A673 (cell line): ENCODE results near the gene MYF5. TPM values are rescaled to one million over a fixed set of nuclear protein-coding genes. Genes with fewer than 3 reads are reported as not detected.

Experiments used
- BruUV-seq: library from RNA; stranded (reverse); fragments of 400-500 nt; replicated peaks from 2 replicates; lab custom pipeline; 2021; lab: Mats Ljungman, UMichigan
- CTCF ChIA-PET: fragments of 300-600 bp; sonication (Branson Sonifier 250); formaldehyde crosslinking; loops from one replicate; lab custom pipeline; 2022; ENCODE audit warnings: antibody characterized with exemption; lab: Charles Lee
- POLR2A ChIA-PET: fragments of 300-600 bp; sonication (Branson Sonifier 250); formaldehyde crosslinking; loops from one replicate; lab custom pipeline; 2022; ENCODE audit warnings: antibody characterized with exemption; ENCODE audit not compliant: low non-redundant PET; lab: Charles Lee
- DNase-seq: peaks from one replicate; pipeline ENCODE4 v3.0.0-alpha.2; 2015; ENCODE audit warnings: low spot score
- H3K27ac ChIP-seq: fragments of 200-600 bp; sonication (generic); 2 replicates; pipeline ENCODE4 v1.5.1; 2016; ENCODE audit warnings: mixed run types, low read depth, mild to moderate bottlenecking, mixed read lengths, antibody characterized with exemption, low read length; ENCODE audit not compliant: poor library complexity, severe bottlenecking
- H3K27me3 ChIP-seq: fragments of 200-600 bp; sonication (generic); replicated peaks from 2 replicates; pipeline ENCODE4 v1.6.1; 2017; ENCODE audit warnings: mixed run types, low read depth, mild to moderate bottlenecking, mixed read lengths, antibody characterized with exemption, low read length; ENCODE audit not compliant: insufficient read depth, poor library complexity
- H3K36me3 ChIP-seq: fragments of 200-600 bp; sonication (generic); 2 replicates; pipeline ENCODE4 v1.6.1; 2016; ENCODE audit warnings: mixed run types, mild to moderate bottlenecking, mixed read lengths, antibody characterized with exemption, low read length; ENCODE audit not compliant: insufficient read depth, poor library complexity, severe bottlenecking
- H3K4me1 ChIP-seq: fragments of 200-600 bp; sonication (generic); 2 replicates; pipeline ENCODE4 v1.6.1; 2017; ENCODE audit warnings: mixed run types, mild to moderate bottlenecking, mixed read lengths, antibody characterized with exemption, low read length; ENCODE audit not compliant: insufficient read depth, poor library complexity, severe bottlenecking
- H3K4me3 ChIP-seq: fragments of 200-600 bp; sonication (generic); 2 replicates; pipeline ENCODE4 v1.5.1; 2016; ENCODE audit warnings: low read depth, mixed run types, mild to moderate bottlenecking, mixed read lengths, low read length; ENCODE audit not compliant: poor library complexity, severe bottlenecking
- H3K9me3 ChIP-seq: fragments of 200-600 bp; sonication (generic); 2 replicates; pipeline ENCODE4 v1.6.1; 2016; ENCODE audit warnings: mixed run types, low read depth, mild to moderate bottlenecking, mixed read lengths, antibody characterized with exemption, low read length; ENCODE audit not compliant: poor library complexity, severe bottlenecking
- EZH2 ChIP-seq: fragments of 200-600 bp; sonication (generic); IDR thresholded peaks from 2 replicates; pipeline ENCODE4 v1.6.1; 2017; ENCODE audit warnings: borderline replicate concordance, low read depth, mild to moderate bottlenecking, mixed read lengths, antibody characterized with exemption, low read length; ENCODE audit not compliant: poor library complexity, severe bottlenecking
- intact Hi-C: fragments of 100-400 bp; cut with micrococcal nuclease; formaldehyde crosslinking; loops from one replicate; pipeline ENCODE4 v1.10.0; 2022; ENCODE audit not compliant: unreplicated experiment
- total RNA-seq: library from RNA; stranded (reverse); gene quantifications from 2 replicates; pipeline ENCODE4 v1.2.3, GENCODE V29; 2021
- TF ChIP-seq, protein P1 (sequence below): fragments of 300-800, 200-600 bp; sonication (generic); conservative IDR thresholded peaks from 2 replicates; pipeline ENCODE4 v1.5.1; 2017; ENCODE audit warnings: low read depth, mild to moderate bottlenecking, antibody characterized with exemption, low read length, moderate library complexity, mixed read lengths

The MYF5 gene
- total RNA-seq, 1 experiment from 2014 or later: not detected

DNA sequence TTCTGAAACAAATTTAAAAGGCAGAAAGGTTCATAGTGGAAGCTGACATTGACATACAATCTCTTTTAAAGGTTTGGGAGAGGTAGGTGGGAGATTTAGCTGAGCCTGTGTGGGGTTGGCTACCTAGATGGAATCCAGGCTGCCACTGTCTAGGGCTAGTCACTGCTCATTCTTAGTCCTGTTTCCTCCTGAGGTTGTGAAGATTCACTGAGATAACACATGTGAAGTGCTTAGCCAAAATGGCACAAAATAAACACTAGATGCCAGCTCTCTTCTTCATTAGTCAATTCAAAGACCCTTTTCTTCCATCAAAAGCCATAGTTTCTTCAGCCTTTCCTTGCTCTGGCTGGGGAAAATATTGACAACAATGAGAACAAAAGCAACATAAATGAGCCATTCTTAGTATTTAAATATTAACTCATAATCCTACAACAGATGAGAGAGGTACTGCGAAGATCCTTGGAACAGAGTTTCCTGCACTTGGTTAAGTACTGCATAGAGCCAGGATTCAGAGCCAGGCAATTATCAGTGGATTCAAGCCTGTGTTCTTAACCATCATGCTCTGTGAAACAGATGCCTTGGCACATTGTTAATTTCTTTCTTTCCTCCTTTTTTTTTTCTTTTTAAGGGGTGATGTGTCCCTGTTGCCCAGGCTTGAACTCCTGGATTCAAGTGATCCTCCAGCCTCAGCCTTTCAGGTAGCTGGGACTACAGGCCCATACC, 5.8 kb upstream of the MYF5 start:
- H3K9me3 ChIP-seq: no peaks in the 10 kb centered on the region
- ChIA-PET POLR2A (no interaction called here), CTCF (interaction anchor here (0.7 kb wide), 1 partner anchor 285 kb away, joined by 3 read pairs; no protein-coding TSS in a partner anchor)
- no peaks in the 10 kb centered on the region for H3K4me1 ChIP-seq
- intact Hi-C loops: no loop called here
- BruUV-seq: no TSS peak
- no peaks in the 10 kb centered on the region for H3K27me3 ChIP-seq
- no peak overlapping the region for H3K27ac ChIP-seq
- H3K4me3 ChIP-seq: no peak overlapping the region
- no peak for TF ChIP-seq EZH2
- TF ChIP-seq, protein P1, sequence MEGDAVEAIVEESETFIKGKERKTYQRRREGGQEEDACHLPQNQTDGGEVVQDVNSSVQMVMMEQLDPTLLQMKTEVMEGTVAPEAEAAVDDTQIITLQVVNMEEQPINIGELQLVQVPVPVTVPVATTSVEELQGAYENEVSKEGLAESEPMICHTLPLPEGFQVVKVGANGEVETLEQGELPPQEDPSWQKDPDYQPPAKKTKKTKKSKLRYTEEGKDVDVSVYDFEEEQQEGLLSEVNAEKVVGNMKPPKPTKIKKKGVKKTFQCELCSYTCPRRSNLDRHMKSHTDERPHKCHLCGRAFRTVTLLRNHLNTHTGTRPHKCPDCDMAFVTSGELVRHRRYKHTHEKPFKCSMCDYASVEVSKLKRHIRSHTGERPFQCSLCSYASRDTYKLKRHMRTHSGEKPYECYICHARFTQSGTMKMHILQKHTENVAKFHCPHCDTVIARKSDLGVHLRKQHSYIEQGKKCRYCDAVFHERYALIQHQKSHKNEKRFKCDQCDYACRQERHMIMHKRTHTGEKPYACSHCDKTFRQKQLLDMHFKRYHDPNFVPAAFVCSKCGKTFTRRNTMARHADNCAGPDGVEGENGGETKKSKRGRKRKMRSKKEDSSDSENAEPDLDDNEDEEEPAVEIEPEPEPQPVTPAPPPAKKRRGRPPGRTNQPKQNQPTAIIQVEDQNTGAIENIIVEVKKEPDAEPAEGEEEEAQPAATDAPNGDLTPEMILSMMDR: no peak
- no peak for DNase-seq
- H3K36me3 ChIP-seq: no peaks in the 10 kb centered on the region

- Histone ChIP-seq H3K4me1 (no peaks in the 10 kb centered on the region), H3K27me3 (no peaks in the 10 kb centered on the region), H3K9me3 (no peaks in the 10 kb centered on the region), H3K4me3 (no peak overlapping the region), H3K36me3 (no peaks in the 10 kb centered on the region), H3K27ac (no peak overlapping the region)
- CTCF ChIA-PET: no interaction called here
- TF ChIP-seq, protein P1: no peak
- TF ChIP-seq EZH2: no peak
- no peak for DNase-seq
- no TSS peak for BruUV-seq
- POLR2A ChIA-PET: no interaction called here
- intact Hi-C loops: no loop called here
These were observed 4.8 kb upstream of the MYF5 start for GRCh38 chr12:80711866-80712265.

DNA sequence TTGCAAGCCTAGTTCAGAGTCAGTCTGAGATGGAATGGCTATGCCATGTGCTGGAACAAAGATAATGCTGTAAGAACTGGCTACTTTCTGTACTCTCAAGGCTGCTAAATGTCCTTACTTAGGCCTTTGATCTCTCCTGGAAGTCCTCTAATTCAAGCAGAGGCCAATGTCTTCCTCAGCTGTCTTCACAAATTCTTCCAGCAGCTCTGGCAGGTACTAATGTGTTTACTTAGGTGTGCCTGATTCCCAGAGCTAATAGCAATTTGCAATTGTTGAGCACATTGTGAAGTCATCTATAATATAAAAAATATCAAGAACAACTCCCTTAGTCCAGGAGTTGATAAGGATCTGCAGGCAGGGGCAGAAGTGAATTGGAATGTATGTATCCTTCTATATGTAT, 3.8 kb upstream of the MYF5 start:
- H3K36me3 ChIP-seq: no peaks in the 10 kb centered on the region
- POLR2A ChIA-PET: interaction anchor here (0.6 kb wide), 1 partner anchor 12 kb away, joined by 3 read pairs; no protein-coding TSS in a partner anchor
- no peaks in the 10 kb centered on the region for H3K27me3 ChIP-seq
- CTCF ChIA-PET: no interaction called here
- no peak overlapping the region for H3K27ac ChIP-seq
- TF ChIP-seq, protein P1: no peak
- no peak for TF ChIP-seq EZH2
- intact Hi-C loops: no loop called here
- H3K4me3 ChIP-seq: no peak overlapping the region
- no TSS peak for BruUV-seq
- H3K9me3 ChIP-seq: no peaks in the 10 kb centered on the region
- H3K4me1 ChIP-seq: no peaks in the 10 kb centered on the region
- no peak for DNase-seq
